ENCODE data around the gene BTBD6.
A peak's percentile ranks its signal among the peaks of the same experiment; 100 is the strongest.

The BTBD6 gene

DNA sequence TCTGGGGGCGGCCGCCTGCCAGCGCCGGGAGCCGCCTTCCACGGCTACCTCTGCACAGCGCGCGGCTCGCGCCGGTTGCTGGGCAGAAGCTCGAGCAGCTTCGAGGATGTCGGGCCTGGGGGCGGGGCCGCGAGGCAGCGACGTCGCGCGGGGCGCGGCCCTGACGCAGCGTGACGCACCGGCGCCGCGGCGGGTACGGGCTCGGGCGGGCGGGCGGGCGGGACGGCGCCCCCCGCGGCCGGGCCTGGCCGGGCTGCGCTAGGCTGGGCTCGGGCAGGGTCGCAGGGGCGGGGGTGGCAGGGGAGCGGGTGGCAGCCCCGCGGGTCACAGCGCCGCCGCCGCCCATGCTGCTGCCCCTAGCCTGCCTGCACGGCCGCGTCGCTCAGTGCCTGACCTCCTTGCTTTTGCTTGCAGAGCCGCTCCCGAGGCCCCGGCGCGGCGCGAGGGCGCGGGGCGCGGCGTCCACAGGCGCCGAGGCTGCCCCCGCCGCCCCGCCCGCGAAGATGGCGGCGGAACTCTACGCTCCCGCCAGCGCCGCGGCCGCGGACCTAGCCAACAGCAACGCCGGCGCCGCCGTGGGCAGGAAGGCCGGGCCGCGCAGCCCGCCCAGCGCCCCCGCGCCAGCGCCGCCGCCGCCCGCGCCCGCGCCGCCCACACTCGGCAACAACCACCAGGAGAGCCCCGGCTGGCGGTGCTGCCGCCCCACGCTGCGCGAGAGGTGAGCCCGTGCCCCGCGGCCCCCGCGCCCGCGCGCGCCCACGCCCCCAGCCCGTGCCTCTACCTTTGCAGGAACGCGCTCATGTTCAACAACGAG lies at the start of gene BTBD6:
BTBD6 (plus strand) TSS at position 166 of the 814 bp plus-strand sequence; CDS start at position 345, 179 bp downstream.
- peak; percentile 79 for DNase-seq (ENCODE audit: low read depth)

DNA sequence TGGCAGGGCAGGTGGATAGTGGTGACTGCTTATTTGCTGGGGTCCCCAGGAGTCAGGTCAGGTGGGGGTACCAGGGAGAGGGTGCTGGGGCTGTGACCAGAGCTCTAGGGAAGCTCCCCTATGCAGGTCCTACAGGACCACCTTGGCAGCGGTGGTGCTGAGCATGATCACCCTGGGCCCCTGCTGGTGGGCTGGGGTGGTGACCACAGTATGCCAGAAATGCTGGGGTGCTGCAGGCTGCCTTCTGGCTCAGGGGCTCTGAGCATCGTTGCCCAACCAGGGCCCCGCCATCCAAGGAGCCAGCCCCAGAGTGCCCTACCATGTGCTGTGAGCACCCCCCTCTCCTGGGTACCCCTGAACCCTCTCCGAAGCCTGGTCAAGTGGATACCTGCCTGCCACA lies 49.7 kb upstream of the BTBD6 start:
- DNase-seq (ENCODE audit: low read depth): no peak

DNA sequence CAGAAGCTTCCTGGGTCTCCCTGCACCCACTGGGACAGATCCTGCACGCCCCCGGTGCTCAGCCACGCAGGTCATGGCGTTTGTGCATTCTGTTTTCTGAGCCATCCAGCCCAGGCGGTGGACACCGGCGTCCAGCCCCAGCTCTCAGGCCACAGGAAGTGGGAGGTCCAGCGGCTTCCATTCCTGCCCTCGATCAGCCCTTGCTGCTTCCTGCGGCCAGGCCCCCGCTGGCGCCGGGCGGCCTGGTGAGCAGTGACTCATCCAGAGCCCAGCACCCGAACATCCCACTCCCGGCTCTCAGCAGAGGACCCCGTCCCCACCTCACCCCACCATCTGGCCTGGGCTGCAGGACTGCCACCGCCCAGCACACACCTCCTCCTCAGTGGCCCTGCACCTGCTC lies 49.2 kb upstream of the BTBD6 start:
- no peak for DNase-seq (ENCODE audit: low read depth)

DNA sequence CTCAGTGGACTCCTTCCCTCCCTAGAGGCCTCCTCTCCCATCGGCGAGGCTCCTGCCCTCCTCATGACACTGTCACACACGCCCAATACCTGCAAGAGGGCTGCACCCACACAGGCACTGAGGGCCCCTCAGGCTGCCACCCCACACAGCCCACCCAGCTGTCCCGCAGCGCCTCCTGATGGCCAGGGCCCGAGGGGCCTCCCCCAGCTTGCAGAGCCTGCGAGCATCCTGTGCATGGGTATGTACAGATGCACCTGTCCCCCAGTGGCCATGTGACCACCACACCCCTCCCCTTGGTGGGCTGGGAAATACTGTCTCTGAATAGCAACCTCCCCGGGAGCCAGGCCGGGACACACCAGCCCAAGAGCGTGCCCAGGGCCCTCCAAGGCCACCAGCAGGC lies 48.3 kb upstream of the BTBD6 start:
- no peak for DNase-seq (ENCODE audit: low read depth)

DNA sequence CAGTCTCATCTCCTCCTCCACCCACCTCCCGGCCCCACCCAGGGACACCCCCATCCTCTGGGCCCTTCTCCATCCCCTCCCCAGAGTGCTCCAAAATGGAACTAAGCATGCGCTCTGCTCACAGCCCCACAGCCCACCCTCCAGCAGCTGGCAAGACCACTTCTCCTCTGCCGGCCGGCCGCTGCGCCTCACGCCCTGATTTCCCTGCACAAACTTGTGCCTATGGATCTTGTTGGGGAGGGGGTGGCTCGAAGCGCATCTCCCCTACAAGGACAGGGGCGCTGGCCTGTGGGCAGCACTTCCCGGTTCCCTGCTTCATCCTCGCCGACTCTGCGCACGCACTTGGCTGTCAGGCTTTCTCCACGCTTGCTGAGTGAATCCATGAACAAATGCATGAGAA lies 47.7 kb upstream of the BTBD6 start:
- DNase-seq (ENCODE audit: low read depth): no peak

DNA sequence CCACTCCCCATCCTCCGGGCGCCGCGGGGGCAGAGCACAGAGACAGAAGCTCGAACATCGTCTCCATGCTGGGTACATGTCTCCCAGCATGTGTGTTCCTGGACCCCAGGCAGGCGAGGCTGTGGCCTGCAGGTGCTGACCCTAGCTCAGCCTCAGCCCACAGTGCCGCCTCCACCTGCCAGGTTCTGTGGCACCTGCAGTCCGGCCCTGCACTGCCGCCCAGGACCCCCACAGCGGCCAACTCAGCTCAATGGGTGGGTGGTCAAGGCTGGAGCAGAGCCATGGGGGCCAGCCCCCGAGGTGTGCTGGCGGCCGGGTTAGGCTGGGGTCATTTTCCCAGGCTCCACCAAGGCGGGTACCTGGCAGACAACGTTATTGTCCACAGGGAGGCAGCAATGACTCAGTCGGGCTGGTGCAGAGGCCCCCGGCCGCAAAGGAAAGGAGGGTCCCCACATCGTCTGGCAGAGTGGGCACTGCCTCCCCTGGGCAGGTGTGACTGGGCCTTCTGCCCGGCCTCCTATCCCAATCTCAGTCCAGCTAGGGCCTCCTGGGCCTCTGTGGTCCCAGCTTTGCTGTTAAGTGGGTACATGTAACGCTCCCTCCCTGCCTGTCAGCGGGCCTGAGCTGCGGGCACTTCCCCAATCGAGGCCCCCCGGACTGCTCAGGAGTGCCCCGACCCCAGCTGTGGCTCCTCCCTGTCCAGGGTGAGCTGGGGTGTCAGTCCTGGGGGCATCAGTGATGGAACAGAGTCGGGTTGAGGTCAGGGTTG lies 47.0 kb upstream of the BTBD6 start:
- no peak for DNase-seq (ENCODE audit: low read depth)

DNA sequence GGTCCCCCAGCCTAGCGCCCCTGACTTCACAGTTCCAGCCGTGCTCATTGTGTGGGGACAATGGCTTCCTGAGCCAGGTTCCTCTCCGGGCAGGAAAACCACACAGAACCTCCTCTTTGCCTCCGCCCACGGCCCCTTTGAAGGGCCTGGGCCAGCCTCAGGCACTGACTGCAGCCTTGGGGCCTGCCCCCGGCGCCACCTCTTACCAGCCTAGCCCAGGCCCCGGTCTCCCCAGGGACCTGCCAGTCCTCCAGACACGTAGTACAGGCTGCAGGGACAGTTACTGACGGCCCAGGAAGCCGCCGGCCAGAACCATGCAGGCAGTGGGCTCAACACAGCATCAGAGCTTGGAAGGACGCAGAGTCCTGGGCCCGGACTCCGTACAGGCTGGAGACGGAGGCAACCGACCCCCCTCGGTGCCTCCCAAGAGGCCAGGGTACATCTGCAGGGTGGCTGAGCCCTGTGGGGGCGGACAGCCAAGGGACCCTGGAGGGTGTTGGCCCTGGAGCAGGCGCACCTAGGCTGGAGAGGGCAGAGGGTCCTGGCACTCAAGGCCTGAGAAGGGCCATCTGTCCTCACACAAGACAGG lies 46.3 kb upstream of the BTBD6 start:
- no peak for DNase-seq (ENCODE audit: low read depth)

DNA sequence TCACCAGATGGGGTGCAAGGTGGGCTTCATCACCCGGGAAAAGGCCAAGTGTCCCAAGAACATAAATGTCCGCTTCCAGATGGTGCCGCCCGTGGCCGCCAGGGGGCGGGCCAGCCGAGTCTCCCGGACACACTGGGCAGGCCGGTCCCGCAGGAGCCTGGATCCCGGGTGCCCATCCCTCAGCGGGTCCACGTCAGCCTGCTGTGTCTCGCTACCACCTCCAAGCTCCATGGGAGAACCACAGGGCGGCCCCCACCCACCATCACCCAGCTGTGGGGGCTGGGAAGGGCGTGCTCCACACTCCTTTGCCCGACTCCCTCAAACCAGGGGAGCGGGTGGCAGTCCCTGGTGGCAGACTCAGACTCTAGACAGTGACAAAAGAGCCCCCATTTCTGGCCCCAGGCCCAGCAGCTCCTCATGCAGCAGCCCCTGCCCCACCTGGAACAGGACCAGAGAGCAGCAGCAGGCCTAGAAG lies 45.2 kb upstream of the BTBD6 start:
- DNase-seq (ENCODE audit: low read depth): peak; percentile 48

DNA sequence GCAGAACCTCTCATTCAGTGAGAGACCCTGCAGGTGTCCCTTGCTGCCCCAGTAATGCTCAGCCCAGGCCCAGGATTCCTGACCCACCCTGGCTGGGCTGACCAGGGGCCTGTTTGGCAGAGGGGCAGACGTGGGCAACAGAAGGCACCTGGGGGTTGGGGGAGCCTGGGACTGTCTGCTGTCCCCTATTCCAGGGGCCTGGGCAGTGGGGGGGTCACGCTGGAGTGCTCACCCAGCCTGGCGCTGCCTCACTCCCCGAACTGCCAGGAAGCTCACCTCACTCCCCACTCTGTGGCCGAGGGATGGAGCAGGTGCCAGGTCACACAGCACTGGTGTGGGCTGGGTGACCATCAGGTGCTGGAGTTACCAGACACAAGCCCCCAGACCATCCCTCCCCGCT lies 44.6 kb upstream of the BTBD6 start:
- DNase-seq (ENCODE audit: low read depth): no peak

DNA sequence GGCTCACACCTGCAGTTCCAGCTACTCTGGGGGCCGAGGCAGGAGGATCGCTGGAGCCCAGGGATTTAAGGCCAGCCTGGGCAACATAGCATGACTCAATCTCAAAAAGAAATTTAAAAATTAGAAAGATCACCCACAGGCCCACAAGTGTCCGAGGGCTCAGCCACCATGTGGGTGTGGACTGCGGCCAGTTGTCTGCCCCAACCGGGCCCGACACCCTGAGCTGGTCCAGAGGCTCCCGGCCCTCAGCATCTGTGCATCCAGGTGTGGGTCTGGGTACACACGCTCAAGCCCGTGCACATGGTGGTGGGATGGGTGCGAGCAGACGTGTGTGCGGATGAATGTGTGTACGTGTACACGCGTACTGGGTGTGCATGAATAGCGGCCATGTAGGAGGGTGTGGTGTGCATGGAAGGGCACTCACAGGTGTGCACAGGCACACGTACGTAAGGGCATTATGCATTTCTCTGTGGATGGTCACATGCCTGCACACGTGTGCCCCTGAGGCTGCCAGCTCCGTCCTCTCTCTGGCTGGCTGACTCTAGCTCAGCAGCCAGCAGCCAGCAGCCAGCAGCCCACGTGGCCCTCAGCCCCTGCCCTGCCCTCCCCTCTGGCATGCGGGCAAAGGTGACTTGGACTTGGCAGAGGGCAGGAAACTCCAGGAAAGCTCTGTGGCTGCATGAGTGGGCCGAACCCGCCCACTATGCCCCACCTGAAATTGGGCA lies 44.0 kb upstream of the BTBD6 start:
- peak; percentile 63 for DNase-seq (ENCODE audit: low read depth)

DNA sequence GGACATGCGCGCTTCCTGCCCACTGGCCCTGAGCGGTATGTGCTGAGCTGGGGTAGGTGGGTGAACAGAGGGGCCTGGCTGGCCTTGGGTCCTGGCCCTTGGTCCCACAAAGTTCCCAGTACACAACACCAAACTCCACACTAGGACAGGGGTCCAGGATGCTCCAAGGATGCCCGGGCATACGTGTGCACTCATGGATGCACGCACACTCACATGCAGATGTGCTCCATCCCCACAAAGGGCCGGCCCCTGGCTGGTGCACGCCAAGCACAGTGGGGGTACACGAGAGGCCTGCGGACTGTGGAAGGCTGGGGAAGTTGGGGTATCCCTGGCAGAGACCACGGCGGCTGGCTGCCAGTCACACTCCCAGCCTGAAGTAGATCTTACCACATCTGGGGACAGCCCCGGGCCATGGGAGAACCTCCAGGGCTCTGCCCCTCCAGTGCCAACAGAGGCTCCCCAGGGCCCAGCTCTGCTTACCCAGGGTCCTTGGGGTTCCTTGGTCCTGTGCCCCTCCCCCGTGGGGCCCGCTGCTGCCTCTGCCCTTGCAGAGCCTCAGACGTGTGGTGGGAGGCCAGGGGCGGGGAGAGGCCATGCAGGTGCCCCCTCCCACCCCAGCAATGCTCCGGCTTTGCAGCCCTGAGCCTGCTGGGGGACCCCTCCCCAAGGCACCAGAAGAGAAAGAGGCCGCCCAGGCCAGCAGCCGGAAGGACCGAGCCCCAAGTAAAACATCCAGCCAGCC lies 43.2 kb upstream of the BTBD6 start:
- no peak for DNase-seq (ENCODE audit: low read depth)

DNA sequence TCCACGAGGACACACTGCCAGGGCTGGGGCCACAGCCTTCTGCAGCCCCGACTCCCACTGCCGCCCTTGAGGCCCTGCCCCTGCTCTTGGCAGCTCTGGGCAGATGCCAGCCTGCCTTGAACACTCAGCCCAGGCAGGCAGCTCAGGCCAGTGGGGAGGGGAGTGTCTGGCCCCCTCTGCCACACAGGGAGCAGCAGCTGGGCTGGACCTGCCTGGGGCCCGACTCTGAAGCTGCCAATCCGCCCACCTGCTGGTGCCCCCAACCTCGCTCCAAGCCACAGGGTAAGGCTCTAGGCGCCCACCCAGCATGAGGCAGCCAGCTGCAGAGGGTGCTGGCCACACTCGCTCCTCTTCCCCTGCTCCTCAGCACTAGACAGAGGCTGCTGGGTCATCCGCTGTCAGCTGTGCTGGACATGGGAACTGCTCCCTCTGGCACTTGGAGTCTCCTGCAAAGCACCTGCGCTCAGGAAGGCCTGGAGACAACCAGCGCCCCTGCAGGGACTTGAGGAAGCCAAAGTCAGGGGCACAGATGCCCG lies 42.6 kb upstream of the BTBD6 start:
- DNase-seq (ENCODE audit: low read depth): peak; percentile 14

DNA sequence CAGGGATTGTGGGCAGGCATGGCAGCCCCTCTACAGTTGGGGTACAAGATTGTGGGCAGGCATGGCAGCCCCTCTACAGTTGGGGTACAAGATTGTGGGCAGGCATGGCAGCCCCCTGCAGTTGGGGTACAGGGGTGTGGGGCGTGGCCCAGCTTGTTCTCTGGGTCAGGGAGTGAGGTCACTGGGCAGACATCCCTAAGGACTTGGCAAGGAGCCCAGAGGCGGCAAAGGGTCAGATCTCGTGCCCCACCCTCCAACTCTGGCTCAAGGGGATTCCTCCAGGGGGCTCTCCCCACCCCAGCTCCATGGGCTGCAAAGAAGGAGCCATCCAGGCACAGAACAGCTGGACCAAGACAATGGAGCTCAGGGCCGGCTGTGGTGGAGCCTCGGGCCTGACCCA lies 41.5 kb upstream of the BTBD6 start:
- DNase-seq (ENCODE audit: low read depth): no peak

DNA sequence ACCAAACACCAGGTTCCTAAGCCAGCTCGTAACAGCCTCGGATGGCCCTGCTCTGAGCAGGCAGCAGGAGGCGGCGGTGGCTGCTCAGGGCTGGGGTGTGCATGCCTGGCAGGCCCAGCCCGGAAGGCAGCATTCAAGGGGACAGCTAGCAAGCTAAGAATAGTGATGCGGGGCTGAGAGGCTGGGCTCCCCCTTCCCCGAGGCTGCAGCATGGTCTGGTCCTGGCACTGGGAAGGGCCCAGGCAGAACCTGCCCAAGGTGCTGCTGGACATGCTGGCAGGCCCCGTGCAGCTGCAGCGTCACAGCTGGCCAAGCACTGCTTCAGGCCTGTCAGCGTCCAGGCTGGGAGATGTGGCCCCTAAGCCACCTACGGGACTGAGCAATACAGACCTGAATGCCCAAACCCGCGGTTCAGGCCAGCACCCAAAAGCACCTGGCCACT lies 40.9 kb upstream of the BTBD6 start:
- no peak for DNase-seq (ENCODE audit: low read depth)

DNA sequence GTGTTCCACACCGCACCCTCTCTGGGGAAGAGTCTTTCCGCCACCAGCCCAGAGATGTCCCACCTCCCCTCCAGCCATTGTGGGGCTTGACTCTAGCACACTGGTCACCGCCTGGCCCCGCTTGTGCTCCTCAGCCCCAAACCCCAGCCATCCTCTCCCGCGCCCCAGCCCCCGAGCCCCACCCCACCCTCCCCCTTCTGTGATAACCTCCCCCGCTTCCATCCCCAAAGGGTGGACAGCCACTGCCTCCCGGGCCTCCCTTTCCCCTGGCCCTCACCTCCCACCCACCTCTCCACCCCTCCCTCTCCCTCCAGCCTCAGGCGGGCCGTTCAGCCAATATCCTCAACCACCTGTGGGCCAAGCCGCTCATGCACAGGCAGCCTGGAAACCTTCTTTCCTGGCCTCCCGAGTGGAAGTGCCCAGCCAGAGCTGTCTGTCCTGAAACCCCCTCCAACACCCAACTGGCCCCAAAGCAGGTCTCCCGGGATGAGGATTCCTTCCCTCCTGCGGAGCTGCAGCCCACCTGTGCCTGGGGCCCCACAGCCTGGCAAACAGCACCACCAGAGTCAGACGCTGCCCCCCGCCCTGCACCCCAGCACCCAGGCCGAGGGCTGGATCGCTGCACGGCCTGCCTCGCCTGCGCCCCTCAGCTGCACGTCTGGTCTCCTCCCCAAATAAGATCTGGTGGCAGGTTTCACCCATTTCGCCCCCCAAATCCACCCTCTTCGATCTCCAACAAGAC lies 40.2 kb upstream of the BTBD6 start:
- no peak for DNase-seq (ENCODE audit: low read depth)

DNA sequence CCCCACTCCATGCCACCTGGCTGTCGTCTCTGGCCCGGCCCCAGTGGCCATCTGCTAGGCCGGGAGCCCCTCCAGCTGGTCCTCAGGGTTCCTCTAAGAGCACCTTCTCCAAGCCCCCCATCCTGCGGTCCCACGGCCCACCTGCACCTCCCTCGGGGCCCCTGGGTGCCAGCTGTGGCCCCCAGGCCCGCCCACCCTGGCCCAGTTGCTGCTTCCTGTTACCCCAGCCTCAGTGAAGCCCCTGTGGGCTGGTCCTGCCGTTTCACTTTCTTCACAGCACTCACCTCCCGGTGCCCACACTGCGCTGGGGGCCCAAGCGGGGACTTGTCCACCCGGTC lies 39.6 kb upstream of the BTBD6 start:
- no peak for DNase-seq (ENCODE audit: low read depth)

DNA sequence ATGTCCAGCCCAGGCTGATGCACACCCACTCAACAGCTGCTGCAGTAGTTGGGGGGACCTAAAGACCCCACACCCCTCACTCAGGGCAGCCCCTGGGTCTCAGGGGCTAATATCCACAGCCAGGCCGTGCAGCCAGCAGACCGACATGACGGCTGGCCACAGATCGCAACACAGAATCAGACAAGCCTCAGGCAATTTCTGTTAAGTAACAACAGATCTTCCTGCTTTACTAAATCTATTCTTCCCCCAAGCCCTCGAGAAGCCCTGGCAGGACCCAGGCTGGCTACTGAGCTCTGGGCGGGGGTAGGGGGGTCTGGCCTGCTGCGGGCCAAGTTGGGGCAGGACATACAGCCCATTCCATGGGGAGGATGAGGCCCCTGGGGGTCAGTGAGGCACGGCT lies 39.2 kb upstream of the BTBD6 start:
- no peak for DNase-seq (ENCODE audit: low read depth)

DNA sequence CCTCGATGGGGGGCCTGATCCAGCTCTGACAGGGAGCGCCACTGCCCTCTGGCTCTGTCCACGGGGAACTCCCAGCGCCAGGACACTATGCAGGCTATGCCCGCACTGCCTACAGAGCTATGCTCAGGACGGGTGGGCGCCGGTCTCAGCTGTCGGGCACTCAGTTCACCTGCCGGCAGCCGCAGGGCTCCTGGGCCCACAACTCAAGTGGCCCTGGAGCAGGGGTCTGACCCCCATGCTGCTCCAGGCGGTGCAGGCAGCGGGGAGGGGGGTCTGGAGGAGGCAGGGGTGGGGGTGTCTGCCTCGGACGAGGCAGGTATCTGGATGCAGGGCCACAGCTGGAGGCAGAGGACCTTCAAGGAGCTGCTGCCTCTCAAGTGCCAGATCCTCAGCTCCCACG lies 38.7 kb upstream of the BTBD6 start:
- no peak for DNase-seq (ENCODE audit: low read depth)

DNA sequence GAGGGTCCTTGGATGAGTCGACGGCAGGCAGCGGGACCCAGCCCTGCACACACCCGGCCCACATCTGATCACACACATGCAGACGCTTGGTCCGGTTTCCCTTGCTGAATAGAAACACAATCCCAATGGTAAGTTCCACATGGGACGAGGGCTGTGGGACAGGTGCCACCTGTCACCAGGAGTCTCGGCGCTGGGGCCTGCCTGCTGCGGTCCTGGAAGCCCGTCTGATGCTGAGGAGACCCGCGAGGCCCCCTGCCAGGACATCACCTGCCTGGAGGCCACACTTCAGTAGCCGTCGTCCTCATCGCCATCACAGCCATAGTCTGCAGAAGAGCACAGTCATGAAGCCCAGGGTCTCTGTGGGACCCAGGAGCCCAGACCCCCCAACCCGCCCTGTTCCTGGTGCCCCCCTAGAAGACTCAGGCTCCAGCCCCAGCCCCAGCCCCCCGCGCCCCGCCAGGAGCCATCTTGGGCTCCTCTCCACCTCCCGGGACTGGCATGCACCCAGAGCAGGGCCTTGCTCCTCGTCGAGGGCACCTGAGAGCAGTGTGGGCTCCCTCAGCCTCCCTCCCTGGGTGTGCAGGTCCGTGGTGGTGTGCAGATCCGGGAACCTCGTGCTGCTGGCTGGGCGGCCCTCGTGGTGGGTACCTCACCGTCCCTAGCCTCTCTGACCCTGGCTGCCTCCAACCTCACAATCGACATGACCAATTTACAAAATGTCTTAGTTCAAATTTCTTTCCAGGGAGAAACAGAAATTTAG lies 37.9 kb upstream of the BTBD6 start:
- DNase-seq (ENCODE audit: low read depth): no peak

Data from fibroblast of gingiva (primary cell).